DND-41 (cell line): ENCODE measurements around the gene PPFIBP1.

Source experiments
- EZH2 ChIP-seq: IDR thresholded peaks from 3 replicates; pipeline ENCODE4 v1.6.1; 2012; ENCODE audit warnings: borderline replicate concordance, low read depth, mild to moderate bottlenecking, moderate library complexity, low read length, inconsistent platforms; ENCODE audit not compliant: severe bottlenecking
- TF ChIP-seq, protein P1 (sequence below): IDR thresholded peaks from 2 replicates; pipeline ENCODE4 v1.5.1; 2012; ENCODE audit warnings: borderline replicate concordance, low read length, moderate library complexity, mild to moderate bottlenecking; ENCODE audit not compliant: poor library complexity, severe bottlenecking; ENCODE audit errors: extremely low read depth

GRCh38 chr12:27653661-27654060 lies 129.7 kb downstream of the PPFIBP1 start:
- TF ChIP-seq, protein P1, sequence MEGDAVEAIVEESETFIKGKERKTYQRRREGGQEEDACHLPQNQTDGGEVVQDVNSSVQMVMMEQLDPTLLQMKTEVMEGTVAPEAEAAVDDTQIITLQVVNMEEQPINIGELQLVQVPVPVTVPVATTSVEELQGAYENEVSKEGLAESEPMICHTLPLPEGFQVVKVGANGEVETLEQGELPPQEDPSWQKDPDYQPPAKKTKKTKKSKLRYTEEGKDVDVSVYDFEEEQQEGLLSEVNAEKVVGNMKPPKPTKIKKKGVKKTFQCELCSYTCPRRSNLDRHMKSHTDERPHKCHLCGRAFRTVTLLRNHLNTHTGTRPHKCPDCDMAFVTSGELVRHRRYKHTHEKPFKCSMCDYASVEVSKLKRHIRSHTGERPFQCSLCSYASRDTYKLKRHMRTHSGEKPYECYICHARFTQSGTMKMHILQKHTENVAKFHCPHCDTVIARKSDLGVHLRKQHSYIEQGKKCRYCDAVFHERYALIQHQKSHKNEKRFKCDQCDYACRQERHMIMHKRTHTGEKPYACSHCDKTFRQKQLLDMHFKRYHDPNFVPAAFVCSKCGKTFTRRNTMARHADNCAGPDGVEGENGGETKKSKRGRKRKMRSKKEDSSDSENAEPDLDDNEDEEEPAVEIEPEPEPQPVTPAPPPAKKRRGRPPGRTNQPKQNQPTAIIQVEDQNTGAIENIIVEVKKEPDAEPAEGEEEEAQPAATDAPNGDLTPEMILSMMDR, result no peak
- TF ChIP-seq EZH2, result no peak
